HG03378 (cell line): ENCODE results near the gene C3orf85.

Experiments used
- ATAC-seq: cut with Tn5 transposase; IDR thresholded peaks from one replicate; pipeline ENCODE4 v1.9.1; 2021; ENCODE audit warnings: mild to moderate bottlenecking, moderate library complexity; ENCODE audit not compliant: unreplicated experiment

Gene C3orf85

DNA sequence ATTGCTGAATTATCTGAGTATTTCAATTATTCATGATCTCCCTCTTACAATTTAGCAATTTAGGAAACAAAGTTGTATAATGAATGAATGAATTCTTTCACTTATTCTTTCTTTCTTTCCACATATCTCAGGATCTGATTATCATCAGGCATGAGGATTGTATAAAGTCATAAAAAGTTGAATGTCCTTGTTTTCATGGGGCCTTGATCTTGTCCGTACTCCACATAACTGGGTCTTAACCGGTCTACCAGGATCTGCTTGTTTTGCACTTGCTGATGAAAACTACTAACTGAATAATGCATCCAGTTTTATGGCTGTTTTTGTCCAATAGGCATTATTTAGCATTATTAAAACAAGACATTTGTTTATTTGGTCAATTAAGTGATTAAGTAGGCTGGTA is 12.6 kb downstream of the C3orf85 start:
- ATAC-seq, result no peak

DNA sequence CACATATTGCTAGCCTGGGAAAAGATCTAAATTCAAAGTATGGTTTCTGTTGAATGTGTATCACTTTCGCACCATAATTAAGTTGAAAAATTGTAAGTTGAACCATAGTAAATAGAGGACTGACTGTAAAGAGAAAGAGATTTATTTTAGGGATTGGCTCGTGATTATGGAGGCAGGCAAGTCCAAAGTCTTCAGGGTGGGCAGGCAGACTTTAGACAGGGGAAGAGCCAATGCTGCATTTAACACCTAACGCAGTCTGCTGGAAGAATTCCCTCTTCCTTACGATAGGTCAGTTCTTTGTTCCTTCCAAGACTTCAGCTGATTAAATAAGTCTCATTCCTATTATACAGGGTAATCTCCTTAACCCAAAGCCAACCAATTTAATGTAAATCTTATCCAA is 15.8 kb downstream of the C3orf85 start:
- no peak for ATAC-seq

DNA sequence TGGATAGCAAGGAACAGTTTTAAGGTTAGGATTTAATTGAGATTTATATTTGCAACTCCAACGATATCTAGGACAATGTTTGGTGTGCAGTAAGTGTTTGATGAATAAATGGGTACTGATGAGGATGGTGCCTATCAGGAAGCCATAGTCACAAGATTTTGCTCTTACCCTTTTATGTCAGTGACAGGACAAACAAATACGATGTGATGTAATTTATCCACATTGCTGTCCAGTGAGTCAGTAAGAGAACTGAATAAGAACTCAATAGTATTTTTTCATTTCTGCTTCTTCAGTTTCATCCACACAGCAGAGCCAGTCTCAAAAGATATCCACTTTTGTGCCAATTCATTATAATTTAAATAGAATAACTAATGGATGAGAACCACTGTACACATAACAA is 18.5 kb downstream of the C3orf85 start:
- ATAC-seq, result no peak

DNA sequence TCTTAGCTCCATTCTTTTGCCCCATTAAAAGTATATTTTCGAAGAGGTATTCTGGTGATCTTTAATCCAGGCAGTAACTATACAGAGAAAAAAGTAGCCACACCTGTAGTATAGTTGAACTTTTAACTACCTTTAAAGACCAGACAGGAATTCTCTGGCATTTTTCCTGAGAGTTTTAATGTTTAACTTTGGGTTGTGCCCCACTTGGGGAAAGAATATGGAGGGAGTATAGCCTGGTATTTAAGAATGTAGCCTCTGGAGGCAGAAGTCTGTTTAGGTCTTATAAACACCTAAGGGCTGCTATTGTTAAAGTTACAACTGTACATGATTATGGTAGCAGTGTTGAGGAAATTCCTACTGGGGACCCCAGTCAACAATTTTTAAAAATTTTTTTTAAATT is 19.3 kb downstream of the C3orf85 start:
- no peak for ATAC-seq

DNA sequence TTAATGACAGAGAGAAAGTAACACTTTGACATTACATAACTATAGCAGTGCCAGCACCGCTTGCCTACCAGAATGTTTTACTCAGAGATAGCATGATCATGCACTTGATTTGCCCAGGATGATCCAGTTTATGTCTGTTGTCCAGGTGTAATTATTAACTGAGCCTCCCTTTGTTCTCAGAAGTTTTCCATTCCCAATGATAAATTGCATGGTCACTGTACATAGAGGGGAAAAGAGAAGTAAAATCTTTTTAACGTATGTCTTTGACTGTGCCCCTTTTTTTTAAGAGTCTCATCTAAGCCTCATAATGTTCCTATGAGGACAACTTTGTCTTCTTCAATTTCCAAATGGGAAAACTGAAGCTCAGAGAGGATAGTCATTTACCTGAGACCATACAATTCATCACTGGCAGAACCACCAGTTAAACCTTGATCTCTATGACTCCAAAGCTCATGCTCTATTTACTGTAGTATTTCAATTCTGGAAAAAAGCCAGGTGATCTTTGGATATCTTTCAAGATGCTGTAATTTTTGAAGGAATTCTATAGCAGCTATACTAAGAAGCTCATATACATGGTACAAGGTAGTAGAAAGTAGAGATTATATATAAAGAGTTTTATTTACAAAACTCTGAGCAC is 25.1 kb downstream of the C3orf85 start:
- no peak for ATAC-seq

DNA sequence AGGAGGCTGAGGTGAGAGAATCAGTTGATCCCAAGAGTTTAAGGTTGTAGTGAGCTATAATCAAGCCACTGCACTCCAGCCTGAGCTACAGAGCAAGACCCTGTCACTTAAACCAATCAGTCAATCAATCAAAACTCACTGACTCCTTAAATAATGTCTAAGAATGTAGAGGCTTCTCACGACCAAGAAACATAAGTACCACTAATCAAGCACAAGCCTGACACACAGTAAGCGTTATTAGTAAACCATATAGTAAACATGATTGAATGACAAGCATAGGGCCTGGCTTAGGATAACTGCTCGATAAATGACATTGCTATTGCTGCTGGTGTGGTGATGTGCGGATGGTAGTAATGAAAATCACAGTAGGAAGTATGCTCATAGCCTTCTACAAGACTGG is 29.4 kb downstream of the C3orf85 start:
- no peak for ATAC-seq

DNA sequence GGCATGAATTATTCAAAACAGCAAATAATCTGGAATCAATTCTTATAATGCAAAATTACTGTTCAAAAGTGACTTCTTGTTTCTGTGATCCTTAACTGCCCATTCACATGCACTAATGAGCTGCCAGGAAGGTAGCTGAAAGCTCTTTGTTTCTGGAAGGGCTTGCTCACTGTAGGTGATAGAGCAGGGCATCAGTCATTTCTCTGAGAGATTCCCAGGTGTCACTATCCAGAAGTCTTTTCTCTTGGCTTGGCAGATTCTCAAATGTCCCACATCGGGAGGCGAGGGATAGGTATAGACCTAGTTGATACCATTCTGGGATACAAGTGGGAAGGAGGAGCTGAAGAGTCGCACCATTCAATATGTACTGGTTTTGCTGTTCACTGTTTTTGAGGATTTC is 35.0 kb downstream of the C3orf85 start:
- ATAC-seq, result no peak

DNA sequence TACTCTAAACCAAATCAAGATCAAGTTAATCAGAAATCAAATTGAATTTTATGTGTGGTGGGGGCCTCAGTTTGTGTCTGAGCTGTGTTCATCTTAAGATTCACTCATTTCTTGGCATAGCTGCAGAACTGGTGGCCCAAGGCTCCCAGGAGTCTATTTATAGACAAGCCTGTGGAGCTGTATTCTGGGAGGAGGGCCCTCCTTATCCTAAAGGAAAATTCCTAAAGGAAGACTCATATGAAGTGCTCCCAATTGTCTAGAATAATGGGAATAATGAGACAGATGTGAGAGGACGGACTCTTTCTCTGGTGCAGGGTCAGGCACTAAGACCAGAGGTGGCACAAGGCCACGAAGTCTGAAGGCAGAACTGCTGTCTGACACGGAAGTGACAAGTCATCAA is 38.9 kb downstream of the C3orf85 start:
- no peak for ATAC-seq

DNA sequence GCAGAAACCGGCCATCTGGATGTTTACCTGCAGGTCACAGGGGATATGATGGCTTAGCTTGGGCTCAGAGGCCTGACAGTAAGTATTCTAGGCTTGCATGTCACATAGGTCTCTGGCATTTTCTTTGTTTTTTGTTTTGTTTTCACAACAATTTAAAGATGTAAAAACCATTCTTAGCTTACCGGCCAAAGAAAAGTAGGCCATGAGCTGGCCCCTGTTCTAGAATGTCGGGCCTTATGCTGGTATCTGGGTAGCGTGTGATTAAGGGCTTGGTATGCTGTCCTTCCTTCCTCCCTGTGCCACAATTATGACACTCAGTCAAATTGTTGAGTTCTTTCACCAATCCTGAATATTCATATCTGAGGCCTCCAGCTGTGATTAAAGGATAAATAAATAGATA is 40.2 kb downstream of the C3orf85 start:
- no peak for ATAC-seq

DNA sequence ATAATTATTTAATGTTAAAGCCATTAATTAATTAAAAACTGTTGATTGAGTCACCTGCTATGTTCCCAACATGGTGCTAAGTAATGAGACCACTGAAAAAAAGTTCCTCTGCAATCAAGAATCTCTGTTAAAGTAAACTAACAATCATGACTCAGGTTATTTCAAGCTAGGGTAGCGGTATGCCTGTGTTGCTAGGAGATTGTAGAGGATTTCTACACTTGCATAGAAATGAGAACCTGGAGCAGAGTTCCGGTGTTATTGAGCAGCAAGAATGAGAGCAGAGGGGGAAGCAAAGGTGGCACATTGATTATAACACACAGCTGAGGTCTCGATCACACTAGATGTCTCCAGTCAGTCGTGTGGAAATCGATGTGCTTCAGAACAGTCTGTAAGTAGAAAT is 41.4 kb downstream of the C3orf85 start:
- no peak for ATAC-seq

DNA sequence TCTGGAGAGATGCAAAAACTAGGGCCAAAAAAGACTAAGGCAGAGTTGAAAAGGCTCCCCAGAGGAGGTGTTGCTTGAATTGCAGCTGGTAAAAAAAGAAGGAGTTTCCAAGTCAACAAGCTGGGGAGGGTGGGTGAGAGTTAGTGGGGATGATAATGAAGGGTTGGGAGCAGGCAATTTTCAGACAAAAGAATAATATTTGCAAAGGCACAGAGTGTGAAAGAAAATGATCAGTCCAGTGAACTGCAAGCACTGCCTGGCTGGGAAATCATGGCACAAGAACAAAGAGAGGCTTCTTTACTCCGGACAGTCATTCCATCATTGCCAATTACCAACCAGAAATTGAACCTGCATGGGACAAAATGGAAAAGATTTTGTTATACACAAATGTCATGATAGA is 42.2 kb downstream of the C3orf85 start:
- ATAC-seq, result no peak

DNA sequence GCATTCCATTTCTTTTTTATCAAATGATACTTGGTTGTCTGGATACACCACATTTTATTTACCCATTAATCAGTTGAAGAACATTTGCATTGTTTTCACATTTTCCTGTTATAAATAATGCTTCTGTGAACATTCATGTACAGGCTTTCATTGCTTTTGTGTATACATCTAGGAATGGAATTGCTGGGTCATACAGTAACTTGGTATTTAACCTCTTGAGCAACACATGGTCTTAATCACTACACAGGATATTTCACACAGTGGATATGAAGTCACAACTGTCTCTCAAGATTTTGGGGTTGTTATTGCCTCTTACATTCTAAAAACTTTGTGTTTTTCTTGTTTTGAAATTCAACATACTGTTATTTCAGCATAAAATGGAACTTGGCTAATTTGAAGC is 48.2 kb downstream of the C3orf85 start:
- ATAC-seq, result no peak

DNA sequence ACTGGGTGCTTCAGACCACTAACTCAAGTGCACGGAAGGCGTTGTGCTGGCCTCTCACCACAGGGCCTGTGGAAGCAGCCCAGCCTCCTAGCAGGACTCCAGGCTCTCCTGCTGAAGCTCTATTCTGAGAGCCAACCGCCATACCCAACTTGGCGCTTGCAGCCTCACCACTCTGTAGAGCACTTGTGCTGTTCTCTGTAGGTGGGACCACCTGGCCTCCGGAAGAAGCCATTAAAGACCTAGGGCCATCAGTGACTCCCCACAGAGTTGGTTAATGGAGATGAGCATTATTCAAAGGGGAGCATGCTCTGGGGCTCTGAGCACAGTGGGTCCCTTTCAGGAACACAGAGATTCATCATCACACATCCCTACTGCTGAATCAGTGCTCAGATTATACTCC is 50.9 kb downstream of the C3orf85 start:
- ATAC-seq, result no peak

DNA sequence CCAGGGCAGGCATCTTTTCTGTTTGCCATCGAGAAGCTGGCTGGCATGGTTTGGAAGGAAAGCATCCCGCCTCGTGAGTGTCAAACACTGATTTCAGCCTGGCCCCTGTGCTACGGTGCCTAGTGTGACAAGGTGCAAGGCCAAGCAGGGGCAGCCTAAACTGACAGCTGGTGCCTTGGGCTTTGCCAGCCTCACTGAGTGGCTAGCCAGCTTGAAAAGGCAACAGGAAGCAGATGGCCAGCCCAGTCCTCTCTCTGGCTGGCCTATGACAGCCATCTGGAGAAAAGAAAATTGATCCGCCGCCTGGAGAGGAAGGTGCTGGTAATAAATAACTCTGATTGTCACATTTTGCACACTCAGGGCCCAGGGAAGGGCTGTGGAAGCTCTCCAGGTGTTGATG is 52.2 kb downstream of the C3orf85 start:
- ATAC-seq, result no peak

DNA sequence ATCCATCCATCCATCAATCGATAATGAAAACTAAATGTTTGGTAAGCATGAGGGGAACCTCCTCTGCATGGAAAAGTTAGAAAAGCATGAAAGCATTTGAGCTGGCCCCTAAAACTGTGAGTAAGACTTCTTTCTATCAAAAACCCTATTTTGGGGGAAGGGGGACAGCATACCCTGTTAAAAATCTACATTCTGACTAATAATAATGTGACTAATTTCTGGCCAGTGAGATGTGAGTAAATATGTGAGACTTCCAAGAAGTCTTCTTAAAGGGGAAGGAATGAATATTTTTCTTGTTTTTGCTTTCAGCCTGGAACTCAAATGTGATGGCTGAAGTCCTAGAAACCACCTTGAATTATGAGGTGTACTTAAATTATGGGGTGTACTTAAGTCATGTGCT is 54.9 kb downstream of the C3orf85 start:
- ATAC-seq, result no peak

DNA sequence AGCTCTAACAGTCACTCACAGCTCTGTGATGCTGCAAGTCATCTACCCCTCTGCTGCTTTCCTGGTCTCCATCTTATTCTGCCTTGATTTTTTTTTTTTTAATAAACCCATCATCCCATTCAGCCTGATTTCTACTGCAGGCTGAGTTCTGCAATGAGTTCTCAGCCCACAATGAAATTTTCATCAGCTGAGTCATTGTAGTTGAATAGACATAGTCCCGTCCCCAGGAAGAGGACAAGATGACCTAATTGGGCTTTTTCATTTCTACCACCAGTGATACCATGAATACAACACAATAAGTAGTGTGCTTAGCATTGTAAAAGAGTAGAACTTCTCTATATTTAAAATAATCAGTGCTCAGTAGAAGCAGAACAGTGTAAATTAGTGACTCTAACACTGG is 59.3 kb downstream of the C3orf85 start:
- ATAC-seq, result no peak
